IMR-90 (cell line): Measurements from ENCODE around the gene MT1H. TPM values are rescaled to one million over a fixed set of nuclear protein-coding genes. Genes with fewer than 3 reads are reported as not detected.
A peak's percentile ranks its signal among the peaks of the same experiment; 100 is the strongest.

Experiments used
- ATAC-seq: fragments of 200-7000 bp; cut with Tn5 transposase; 2 replicates; pipeline ENCODE4 v1.9.1; 2020; ENCODE audit warnings: low read depth, mild to moderate bottlenecking, moderate library complexity
- BruUV-seq: library from RNA; stranded (reverse); fragments of 400-500 nt; replicated peaks from 2 replicates; lab custom pipeline; 2021; lab: Mats Ljungman, UMichigan
- CTCF ChIA-PET: fragments of 300-600 bp; formaldehyde crosslinking; extraction: SDS; loops from one replicate; lab custom pipeline; 2021; ENCODE audit warnings: antibody characterized with exemption; lab: Yijun Ruan, JAX
- POLR2A ChIA-PET: fragments of 300-600 bp; sonication (Branson Sonifier 250); formaldehyde crosslinking; loops from one replicate; lab custom pipeline; 2022; ENCODE audit warnings: antibody characterized with exemption; ENCODE audit not compliant: unreplicated experiment; lab: Charles Lee
- DNase-seq: peaks from one replicate; pipeline ENCODE4 v3.0.0; 2013
- H2AFZ ChIP-seq: replicated peaks from 2 replicates; pipeline ENCODE3; 2013; ENCODE audit warnings: low read length, mild to moderate bottlenecking; ENCODE audit not compliant: poor library complexity
- H2AK5ac ChIP-seq: 2 replicates; pipeline ENCODE4 v1.6.1; 2013; ENCODE audit warnings: low read depth, low read length, inconsistent platforms
- H2AK9ac ChIP-seq: replicated peaks from 2 replicates; pipeline ENCODE3; 2013; ENCODE audit warnings: mild to moderate bottlenecking, low read depth, low read length, moderate library complexity; ENCODE audit not compliant: poor library complexity
- H2BK120ac ChIP-seq: 2 replicates; pipeline ENCODE4 v1.6.1; 2013; ENCODE audit warnings: low read depth, low read length, inconsistent platforms
- H2BK15ac ChIP-seq: 3 replicates; pipeline ENCODE4 v1.6.1; 2013; ENCODE audit warnings: low read depth, low read length, inconsistent platforms
- H2BK20ac ChIP-seq: 2 replicates; pipeline ENCODE4 v1.6.1; 2013; ENCODE audit warnings: low read depth, mild to moderate bottlenecking, inconsistent platforms, low read length, moderate library complexity
- H2BK5ac ChIP-seq: 2 replicates; pipeline ENCODE4 v1.6.1; 2013; ENCODE audit warnings: mild to moderate bottlenecking, low read depth, low read length, inconsistent platforms; ENCODE audit not compliant: poor library complexity, severe bottlenecking
- H3K14ac ChIP-seq: replicated peaks from 2 replicates; pipeline ENCODE4 v1.6.1; 2013; ENCODE audit warnings: low read depth, low read length, inconsistent platforms
- H3K18ac ChIP-seq: 2 replicates; pipeline ENCODE4 v1.6.1; 2013; ENCODE audit warnings: low read depth, low read length, control low read depth
- H3K23ac ChIP-seq: 2 replicates; pipeline ENCODE4 v1.6.1; 2013; ENCODE audit warnings: low read depth, low read length, inconsistent platforms
- H3K27ac ChIP-seq: 2 replicates; pipeline ENCODE4 v1.5.1; 2013; ENCODE audit warnings: mild to moderate bottlenecking, control low read depth, low read length; ENCODE audit not compliant: insufficient read depth
- H3K27me3 ChIP-seq: 2 replicates; pipeline ENCODE4 v1.6.1; 2013; ENCODE audit warnings: low read length; ENCODE audit not compliant: control insufficient read depth, insufficient read depth
- H3K36me3 ChIP-seq: 2 replicates; pipeline ENCODE4 v1.6.1; 2013; ENCODE audit warnings: low read length, mixed read lengths; ENCODE audit not compliant: control insufficient read depth, insufficient read depth
- H3K4ac ChIP-seq: 2 replicates; pipeline ENCODE4 v1.6.1; 2013; ENCODE audit warnings: low read depth, low read length, inconsistent platforms
- H3K4me1 ChIP-seq: 2 replicates; pipeline ENCODE4 v1.6.1; 2013; ENCODE audit warnings: low read length, mixed read lengths; ENCODE audit not compliant: control insufficient read depth, insufficient read depth
- H3K4me2 ChIP-seq: 2 replicates; pipeline ENCODE4 v1.6.1; 2013; ENCODE audit warnings: low read depth, mild to moderate bottlenecking, control low read depth, low read length, moderate library complexity
- H3K4me3 ChIP-seq: 2 replicates; pipeline ENCODE4 v1.5.1; 2013; ENCODE audit warnings: low read depth, mild to moderate bottlenecking, control low read depth, low read length, moderate library complexity; ENCODE audit not compliant: insufficient read depth
- H3K56ac ChIP-seq: 2 replicates; pipeline ENCODE4 v1.6.1; 2013; ENCODE audit warnings: low read length, inconsistent platforms; ENCODE audit not compliant: insufficient read depth; ENCODE audit errors: extremely low read depth
- H3K79me1 ChIP-seq, 2 experiments: 2 replicates each; pipeline ENCODE4 v1.6.1; 2013; ENCODE audit warnings: low read length in 2 of 2, inconsistent platforms in 1 of 2, low read depth in 1 of 2
- H3K9ac ChIP-seq: 2 replicates; pipeline ENCODE4 v1.6.1; 2013; ENCODE audit warnings: low read depth, low read length, control low read depth
- H3K9me1 ChIP-seq: 2 replicates; pipeline ENCODE4 v1.6.1; 2013; ENCODE audit warnings: low read length, inconsistent platforms; ENCODE audit not compliant: insufficient read depth
- H3K9me3 ChIP-seq: 2 replicates; pipeline ENCODE4 v1.6.1; 2013; ENCODE audit warnings: low read length; ENCODE audit not compliant: control insufficient read depth, insufficient read depth
- H4K20me1 ChIP-seq: 2 replicates; pipeline ENCODE4 v1.6.1; 2013; ENCODE audit warnings: low read length, inconsistent platforms; ENCODE audit not compliant: insufficient read depth
- H4K5ac ChIP-seq: 2 replicates; pipeline ENCODE4 v1.6.1; 2013; ENCODE audit warnings: mild to moderate bottlenecking, low read depth, low read length, control low read depth
- H4K8ac ChIP-seq, 2 experiments: 2 replicates each; pipeline ENCODE4 v1.6.1; 2013; ENCODE audit warnings: low read depth in 2 of 2, low read length in 2 of 2, control low read depth in 1 of 2, inconsistent platforms in 1 of 2
- H4K91ac ChIP-seq: 2 replicates; pipeline ENCODE4 v1.6.1; 2013; ENCODE audit warnings: low read depth, low read length, inconsistent platforms; ENCODE audit not compliant: insufficient read depth
- BHLHE40 ChIP-seq: fragments of 150-350 bp; IDR thresholded peaks from 2 replicates; pipeline ENCODE4 v1.6.1; 2016; ENCODE audit warnings: mild to moderate bottlenecking, low read depth, low read length
- CHD1 ChIP-seq: IDR thresholded peaks from 2 replicates; pipeline ENCODE4 v1.6.1; 2012; ENCODE audit warnings: low read depth, low read length, improper control_type of control experiment
- MAFK ChIP-seq: IDR thresholded peaks from 2 replicates; pipeline ENCODE4 v1.6.1; 2012; ENCODE audit warnings: low read depth, low read length, improper control_type of control experiment
- MAZ ChIP-seq: IDR thresholded peaks from 2 replicates; pipeline ENCODE4 v1.6.1; 2012; ENCODE audit warnings: low read depth, mild to moderate bottlenecking, low read length, improper control_type of control experiment, moderate library complexity, borderline replicate concordance
- MXI1 ChIP-seq: IDR thresholded peaks from 2 replicates; pipeline ENCODE4 v1.6.1; 2012; ENCODE audit warnings: low read depth, mild to moderate bottlenecking, low read length, moderate library complexity, borderline replicate concordance
- NFE2L2 ChIP-seq: fragments of 150-350 bp; IDR thresholded peaks from 2 replicates; pipeline ENCODE4 v1.6.1; 2016; ENCODE audit warnings: low read depth, mild to moderate bottlenecking, low read length
- POLR2A ChIP-seq: IDR thresholded peaks from 2 replicates; pipeline ENCODE4 v1.6.1; 2012; ENCODE audit warnings: mild to moderate bottlenecking, low read depth, low read length
- RAD21 ChIP-seq: IDR thresholded peaks from 2 replicates; pipeline ENCODE4 v1.6.1; 2012; ENCODE audit warnings: low read length, improper control_type of control experiment
- RCOR1 ChIP-seq: IDR thresholded peaks from 2 replicates; pipeline ENCODE4 v1.6.1; 2012; ENCODE audit warnings: mild to moderate bottlenecking, low read length, improper control_type of control experiment; ENCODE audit not compliant: insufficient replicate concordance
- RFX5 ChIP-seq: IDR thresholded peaks from 2 replicates; pipeline ENCODE4 v1.8.0; 2012; ENCODE audit warnings: low read depth, mild to moderate bottlenecking, low read length, moderate library complexity
- SMC3 ChIP-seq: fragments of 150-350 bp; IDR thresholded peaks from 2 replicates; pipeline ENCODE4 v1.6.1; 2016; ENCODE audit warnings: low read depth, mild to moderate bottlenecking, antibody characterized with exemption, low read length, moderate library complexity
- WGBS, 2 experiments: methylation state at CpG; one replicate each; pipeline versions ENCODE4 v1.1.5 to v1.1.7; 2013; ENCODE audit warnings: missing lambda C conversion rate in 2 of 2; ENCODE audit not compliant: insufficient read length in 1 of 2; ENCODE audit errors: extremely low coverage in 2 of 2; 5-methylcytosine and 5-hydroxymethylcytosine counted together
- dilution Hi-C: fragments of 300-500 bp; cut with HindIII; formaldehyde crosslinking; loops from one replicate; pipeline ENCODE4 v1.14.3; 2018; ENCODE audit warnings: low sequenced_read_pairs; ENCODE audit not compliant: unreplicated experiment
- in situ Hi-C: fragments of 300-500 bp; cut with MboI; formaldehyde crosslinking; loops from 3 replicates; pipeline ENCODE4 v1.14.3; 2019; ENCODE audit warnings: low sequenced_read_pairs, inconsistent platforms, mixed read lengths
- intact Hi-C: fragments of 100-400 bp; cut with micrococcal nuclease; formaldehyde crosslinking; loops from 2 replicates; pipeline ENCODE4 v1.10.0; 2022
- polyA plus RNA-seq, 3 experiments: library from polyadenylated mRNA; depleted of rRNA; stranded (reverse); fragments of >200 nt; gene quantifications; 2 replicates each; pipeline ENCODE4 v1.2.3, GENCODE V29; 2012; ENCODE audit warnings: low replicate concordance in 1 of 3
- total RNA-seq: library from RNA; depleted of rRNA; stranded (reverse); fragments of >200 nt; gene quantifications from 2 replicates; pipeline ENCODE4 v1.2.3, GENCODE V29; 2012
- TF ChIP-seq, protein P1 (sequence below): fragments of 150-350 bp; IDR thresholded peaks from 2 replicates; pipeline ENCODE4 v1.6.1; 2017; ENCODE audit warnings: mild to moderate bottlenecking, antibody characterized with exemption, low read length, low read depth
- TF ChIP-seq, protein P2 (sequence below): fragments of 150-350 bp; IDR thresholded peaks from 2 replicates; pipeline ENCODE4 v1.6.1; 2016; ENCODE audit warnings: low read depth, mild to moderate bottlenecking, low read length, moderate library complexity, borderline replicate concordance

MT1H gene
- total and polyA plus RNA-seq, 2 of the 4 experiments (the other 2 are of a cell fraction) = not detected

DNA sequence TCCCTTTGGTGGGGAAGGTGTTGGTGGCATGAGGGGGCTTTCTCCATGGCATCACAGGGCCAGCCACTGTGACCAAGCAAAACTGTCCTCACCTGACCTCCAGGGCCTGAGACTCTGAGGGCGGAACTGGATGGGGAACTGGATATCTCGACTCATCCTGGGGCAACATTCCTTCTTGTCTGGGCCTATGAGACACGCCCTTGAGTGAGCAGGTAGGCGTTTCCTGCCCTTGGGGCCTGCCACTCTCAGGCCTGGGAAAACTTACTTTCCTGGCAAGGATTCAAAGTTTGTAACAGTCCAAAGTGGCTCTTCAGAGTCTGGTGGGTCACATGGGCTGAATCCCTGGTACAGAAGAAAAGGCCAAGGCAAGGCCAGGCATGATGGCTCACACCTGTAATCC, 22.3 kb downstream of the MT1H start:
- H3K36me3 ChIP-seq = no peaks in the 10 kb centered on the region
- POLR2A ChIA-PET = no interaction called here
- no peak overlapping the region for H2BK5ac ChIP-seq
- TF ChIP-seq, protein P1, sequence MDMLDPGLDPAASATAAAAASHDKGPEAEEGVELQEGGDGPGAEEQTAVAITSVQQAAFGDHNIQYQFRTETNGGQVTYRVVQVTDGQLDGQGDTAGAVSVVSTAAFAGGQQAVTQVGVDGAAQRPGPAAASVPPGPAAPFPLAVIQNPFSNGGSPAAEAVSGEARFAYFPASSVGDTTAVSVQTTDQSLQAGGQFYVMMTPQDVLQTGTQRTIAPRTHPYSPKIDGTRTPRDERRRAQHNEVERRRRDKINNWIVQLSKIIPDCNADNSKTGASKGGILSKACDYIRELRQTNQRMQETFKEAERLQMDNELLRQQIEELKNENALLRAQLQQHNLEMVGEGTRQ = no peak
- TF ChIP-seq BHLHE40 (no peak), RFX5 (no peak), CHD1 (no peak), RCOR1 (no peak), POLR2A (no peak), NFE2L2 (no peak), MAFK (no peak), MXI1 (no peak), MAZ (no peak), RAD21 (no peak), SMC3 (no peak)
- TF ChIP-seq, protein P2, sequence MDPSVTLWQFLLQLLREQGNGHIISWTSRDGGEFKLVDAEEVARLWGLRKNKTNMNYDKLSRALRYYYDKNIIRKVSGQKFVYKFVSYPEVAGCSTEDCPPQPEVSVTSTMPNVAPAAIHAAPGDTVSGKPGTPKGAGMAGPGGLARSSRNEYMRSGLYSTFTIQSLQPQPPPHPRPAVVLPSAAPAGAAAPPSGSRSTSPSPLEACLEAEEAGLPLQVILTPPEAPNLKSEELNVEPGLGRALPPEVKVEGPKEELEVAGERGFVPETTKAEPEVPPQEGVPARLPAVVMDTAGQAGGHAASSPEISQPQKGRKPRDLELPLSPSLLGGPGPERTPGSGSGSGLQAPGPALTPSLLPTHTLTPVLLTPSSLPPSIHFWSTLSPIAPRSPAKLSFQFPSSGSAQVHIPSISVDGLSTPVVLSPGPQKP = no peak
- peaks cover 1% of the 10 kb centered on the region; the same call in 1 of the 2 replicates for H3K9me3 ChIP-seq
- H4K8ac ChIP-seq = no peak overlapping the region
- 78% methylated on average over 3 of the region's 4 CpGs; no CpG with 5 or more reads in 1 of the 2 experiments for WGBS, 2 experiments
- H3K18ac ChIP-seq = no peak overlapping the region
- H3K9me1 ChIP-seq = peaks cover 3% of the 10 kb centered on the region; the same call in 1 of the 2 replicates
- no peak overlapping the region for H4K91ac ChIP-seq
- no peak overlapping the region for H3K56ac ChIP-seq
- H3K27ac ChIP-seq = no peak overlapping the region
- H4K5ac ChIP-seq = no peak overlapping the region
- no peak overlapping the region for H2BK20ac ChIP-seq
- no peaks in the 10 kb centered on the region for H3K79me1 ChIP-seq
- H3K4ac ChIP-seq = no peak overlapping the region
- no peak overlapping the region for H2AK5ac ChIP-seq
- H2AFZ ChIP-seq = peak overlapping the region; percentile 47
- H2BK15ac ChIP-seq = no peak overlapping the region
- H3K9ac ChIP-seq = no peak overlapping the region
- ATAC-seq (no peak), DNase-seq (peak; percentile 17)
- BruUV-seq = no TSS peak
- H3K27me3 ChIP-seq = no peaks in the 10 kb centered on the region
- H4K20me1 ChIP-seq = no peaks in the 10 kb centered on the region
- H3K4me3 ChIP-seq = no peak overlapping the region
- dilution Hi-C loops (no loop called here), intact Hi-C loops (no loop called here), in situ Hi-C loops (loop anchor here (10.0 kb wide), 1 partner anchor 207 kb away; no protein-coding TSS in a partner anchor)
- no peak overlapping the region for H2BK120ac ChIP-seq
- H3K4me2 ChIP-seq = no peak overlapping the region
- H2AK9ac ChIP-seq = no peak overlapping the region
- 0 out of 2 replicates have a peak overlapping the region, but pooled peaks have one; percentile 8 for H3K14ac ChIP-seq
- H3K4me1 ChIP-seq = no peaks in the 10 kb centered on the region
- no peak overlapping the region for H3K23ac ChIP-seq
- CTCF ChIA-PET = no interaction called here
